Endothelial cell of umbilical vein (primary cell): ENCODE measurements around the gene GDI2.
"Not testable (repeated sequence)": the region's sequence is repeated elsewhere in the genome, so short reads cannot be mapped to it uniquely, and the experiment has no call there.

Experiments used
- EZH2 ChIP-seq: IDR thresholded peaks from 2 replicates; pipeline ENCODE4 v1.6.1; 2012; ENCODE audit warnings: borderline replicate concordance, low read depth, mild to moderate bottlenecking, moderate library complexity, low read length, inconsistent platforms; ENCODE audit not compliant: severe bottlenecking
- FOS ChIP-seq: IDR thresholded peaks from 2 replicates; pipeline ENCODE4 v1.6.1; 2011; ENCODE audit warnings: mild to moderate bottlenecking, low read length, moderate library complexity, borderline replicate concordance; ENCODE audit not compliant: insufficient read depth

DNA sequence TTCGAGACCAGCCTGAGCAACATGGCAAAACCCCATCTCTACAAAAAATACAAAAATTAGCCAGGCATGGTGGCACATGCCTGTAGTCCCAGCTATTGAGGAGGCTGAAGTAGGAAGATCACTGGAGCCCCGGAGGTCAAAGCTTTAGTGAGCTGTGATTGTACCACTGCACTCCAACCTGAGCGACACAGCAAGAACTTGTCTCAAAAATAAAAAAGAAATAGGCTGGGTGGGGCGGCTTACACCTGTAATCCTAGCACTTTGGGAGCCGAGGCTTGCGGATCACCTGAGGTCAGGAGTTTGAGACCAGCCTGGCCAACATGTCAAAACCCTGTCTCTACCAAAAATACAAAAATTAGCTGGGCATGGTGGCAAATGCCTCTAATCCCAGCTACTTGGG is 13.3 kb upstream of the GDI2 start:
- not testable (repeated sequence) for TF ChIP-seq EZH2, FOS
